Adrenal gland (tissue), 12 donors: ENCODE measurements around the gene CRADD. TPM values are rescaled to one million over a fixed set of nuclear protein-coding genes. Genes with fewer than 3 reads are reported as not detected.
A peak's percentile ranks its signal among the peaks of the same experiment; 100 is the strongest.

Experiments
- DNase-seq, 7 donors: peaks; one replicate each; pipeline ENCODE4 v3.0.0-alpha.2; 2019 to 2020
- H3K27ac ChIP-seq, 5 donors: fragments of 200-600 bp; sonication (generic) in 4 of 5; 1 replicate in 3 of 5; 2 replicates in 2 of 5; pipeline versions ENCODE4 v1.5.1 to v1.8.0; 2016 to 2020; ENCODE audit warnings: mild to moderate bottlenecking in 1 of 5
- H3K27me3 ChIP-seq: fragments of 200-600 bp; 2 replicates; pipeline ENCODE4 v1.8.0; 2021
- H3K36me3 ChIP-seq, 2 donors: fragments of 200-600 bp; replicated peaks in 1 of 2; 1 replicate in 1 of 2; 2 replicates in 1 of 2; pipeline versions ENCODE4 v1.5.1 to v1.8.0; 2018 to 2022
- H3K4me1 ChIP-seq, 2 donors: fragments of 200-600 bp; replicated peaks in 1 of 2; 1 replicate in 1 of 2; 2 replicates in 1 of 2; pipeline versions ENCODE4 v1.5.1 to v1.8.0; 2018 to 2021
- H3K4me3 ChIP-seq, 4 donors: fragments of 200-600 bp; sonication (generic) in 3 of 4; one replicate each; pipeline ENCODE4 v1.5.1; 2016 to 2018
- H3K9me3 ChIP-seq, 3 donors: fragments of 200-600 bp; sonication (generic) in 1 of 3; replicated peaks in 1 of 3; 1 replicate in 2 of 3; 2 replicates in 1 of 3; pipeline versions ENCODE4 v1.5.1 to v1.8.0; 2016 to 2021
- POLR2A ChIP-seq, 2 donors: fragments of 450-650 bp; IDR thresholded peaks; one replicate each; pipeline ENCODE4 v1.6.1; 2017; ENCODE audit warnings: antibody characterized with exemption in 2 of 2, mild to moderate bottlenecking in 2 of 2, moderate library complexity in 1 of 2
- WGBS, 4 donors: extraction: QIAGEN DNeasy Blood & Tissue Kit in 2 of 4; methylation state at CpG; one replicate each; pipeline versions ENCODE4 v1.1.5 to v1.1.7; 2013 to 2017; 5-methylcytosine and 5-hydroxymethylcytosine counted together
- intact Hi-C, 2 donors: fragments of 100-400 bp; cut with DNase I; formaldehyde crosslinking; loops; one replicate each; pipeline versions ENCODE4 v1.14.1 to v1.15.0; 2022 to 2023
- polyA plus RNA-seq, 3 donors: library from polyadenylated mRNA; stranded (reverse); fragments of 200-250 nt in 2 of 3; fragments of 350-450 nt in 1 of 3; fragmentation: Illumina TruSeq in 1 of 3; extraction: RNeasy Lipid Tissue Mini Kit (QIAGEN cat#74804) in 1 of 3; gene quantifications; one replicate each; pipeline ENCODE4 v1.2.3, GENCODE V29; 2013 to 2014
- total RNA-seq, 9 donors: library from RNA; depleted of rRNA in 4 of 9; stranded (reverse); fragments of >200 nt in 4 of 9; fragments of 120-200 nt in 1 of 9; fragmentation: NEBNext Ultra II Directional in 1 of 9; extraction: Animal tissue kit (Norgen Biotek cat#: 25700) in 1 of 9; gene quantifications; one replicate each; pipeline versions ENCODE4 v1.1.0 to v1.2.4, GENCODE V29; 2013 to 2023
- TF ChIP-seq, protein P1 (sequence below), 6 experiments: fragments of 450-650 bp in 4 of 6; fragments of 200-600 bp in 2 of 6; sonication (generic) in 1 of 6; IDR thresholded peaks; 1 replicate in 5 of 6; 2 replicates in 1 of 6; pipeline versions ENCODE4 v1.5.1 to v1.8.0; 2016 to 2021; ENCODE audit warnings: antibody characterized with exemption in 6 of 6, mild to moderate bottlenecking in 2 of 6, moderate library complexity in 1 of 6
- donor health status: healthy with polysubstance abuse.
- donor health status: Bipolar disorder and iron deficiency.
- donor health status: DM: yes; HTN: yes; CAD: no.
- donor health status: DM: no; HTN: no; CAD: no.
- donor health status: DM: no; HTN: no; CAD: no.
- donor health status: DM: yes; HTN: yes; CAD: no.

CRADD gene
- total and polyA plus RNA-seq, 12 donors: 7.3 to 70.1 (median 35.8) TPM

DNA sequence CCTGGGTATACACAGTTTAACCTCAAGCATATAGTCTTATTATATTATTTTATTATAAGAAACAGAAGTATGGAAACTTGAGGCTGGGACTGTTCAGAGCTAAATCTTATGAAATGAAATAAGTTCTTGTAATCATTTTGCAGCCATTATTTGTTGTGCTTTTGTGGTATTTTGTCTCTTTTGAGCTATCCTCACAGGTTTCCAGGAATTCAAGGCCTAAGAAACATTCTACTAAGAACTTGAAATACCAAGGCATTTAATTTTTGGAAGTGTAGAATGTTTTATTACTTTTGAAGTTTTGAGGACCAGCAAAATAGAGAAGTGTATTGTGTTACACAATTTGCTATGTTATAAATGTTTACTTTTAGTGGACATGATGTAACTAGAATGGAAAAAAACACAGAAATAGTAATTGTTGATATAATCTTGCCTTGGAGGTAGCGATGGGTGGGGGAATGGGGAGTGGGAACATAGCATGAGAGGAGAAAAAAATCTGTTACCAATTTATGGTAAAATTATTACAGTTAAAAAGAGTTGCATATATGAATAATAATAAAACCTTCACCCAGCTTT lies 81.7 kb downstream of the CRADD start:
- Histone ChIP-seq H3K9me3 (no peaks in the 10 kb centered on the region), H3K4me1 (peaks cover 6 to 35% of the 10 kb centered on the region in 2 donors), H3K36me3 (no peaks in the 10 kb centered on the region), H3K4me3 (no peak overlapping the region), H3K27ac (no peak overlapping the region), H3K27me3 (no peaks in the 10 kb centered on the region)
- intact Hi-C loops: loop anchor here in 1 of 2 donors (10.0 kb wide), 1 partner anchor 346 kb away; no protein-coding TSS in a partner anchor
- DNase-seq: no peak
- 69 to 81% (median 76%) methylated on average over 1 of the region's 1 CpG for WGBS, 4 donors
- TF ChIP-seq, protein P1, sequence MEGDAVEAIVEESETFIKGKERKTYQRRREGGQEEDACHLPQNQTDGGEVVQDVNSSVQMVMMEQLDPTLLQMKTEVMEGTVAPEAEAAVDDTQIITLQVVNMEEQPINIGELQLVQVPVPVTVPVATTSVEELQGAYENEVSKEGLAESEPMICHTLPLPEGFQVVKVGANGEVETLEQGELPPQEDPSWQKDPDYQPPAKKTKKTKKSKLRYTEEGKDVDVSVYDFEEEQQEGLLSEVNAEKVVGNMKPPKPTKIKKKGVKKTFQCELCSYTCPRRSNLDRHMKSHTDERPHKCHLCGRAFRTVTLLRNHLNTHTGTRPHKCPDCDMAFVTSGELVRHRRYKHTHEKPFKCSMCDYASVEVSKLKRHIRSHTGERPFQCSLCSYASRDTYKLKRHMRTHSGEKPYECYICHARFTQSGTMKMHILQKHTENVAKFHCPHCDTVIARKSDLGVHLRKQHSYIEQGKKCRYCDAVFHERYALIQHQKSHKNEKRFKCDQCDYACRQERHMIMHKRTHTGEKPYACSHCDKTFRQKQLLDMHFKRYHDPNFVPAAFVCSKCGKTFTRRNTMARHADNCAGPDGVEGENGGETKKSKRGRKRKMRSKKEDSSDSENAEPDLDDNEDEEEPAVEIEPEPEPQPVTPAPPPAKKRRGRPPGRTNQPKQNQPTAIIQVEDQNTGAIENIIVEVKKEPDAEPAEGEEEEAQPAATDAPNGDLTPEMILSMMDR (IDR thresholded peaks at IDR 0.05): no peak
- TF ChIP-seq POLR2A (IDR thresholded peaks at IDR 0.05): no peak

DNA sequence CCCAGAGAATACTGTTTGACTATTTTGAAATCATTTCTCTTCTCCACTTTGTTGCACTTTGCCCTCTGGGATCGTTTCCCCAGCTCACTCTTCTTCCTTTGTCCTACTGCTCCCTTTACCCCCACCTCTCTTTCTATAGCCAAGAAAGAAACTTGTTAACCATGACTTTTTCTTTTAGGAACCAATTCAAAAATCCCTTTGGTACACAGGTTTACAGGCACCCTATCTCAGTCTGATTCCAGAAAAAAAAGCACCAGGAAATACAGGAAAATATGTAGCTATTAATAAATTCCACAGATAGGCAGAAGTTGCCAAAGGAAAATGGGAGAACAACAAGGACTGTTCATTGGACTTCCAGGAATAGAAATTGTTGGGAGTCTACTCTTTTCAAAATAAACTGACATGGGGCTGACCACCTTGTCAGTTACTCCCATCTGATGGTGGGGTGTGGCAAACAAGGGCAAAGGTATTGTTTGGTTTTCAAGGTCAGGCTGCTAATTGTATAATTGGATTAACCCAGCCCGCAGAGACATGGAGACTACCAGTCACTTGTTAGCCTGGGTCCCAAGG lies 82.4 kb downstream of the CRADD start:
- DNase-seq: no peak
- Histone ChIP-seq H3K36me3 (no peaks in the 10 kb centered on the region), H3K4me3 (no peak overlapping the region), H3K27ac (no peak overlapping the region), H3K4me1 (peaks cover 6 to 35% of the 10 kb centered on the region in 2 donors), H3K9me3 (no peaks in the 10 kb centered on the region), H3K27me3 (no peaks in the 10 kb centered on the region)
- 62 to 72% (median 70%) methylated on average over 2 of the region's 2 CpGs for WGBS, 4 donors
- intact Hi-C loops: loop anchor here in 1 of 2 donors (10.0 kb wide), 1 partner anchor 345 kb away; no protein-coding TSS in a partner anchor
- TF ChIP-seq, protein P1 (IDR thresholded peaks at IDR 0.05): no peak
- no peak for TF ChIP-seq POLR2A (IDR thresholded peaks at IDR 0.05)

DNA sequence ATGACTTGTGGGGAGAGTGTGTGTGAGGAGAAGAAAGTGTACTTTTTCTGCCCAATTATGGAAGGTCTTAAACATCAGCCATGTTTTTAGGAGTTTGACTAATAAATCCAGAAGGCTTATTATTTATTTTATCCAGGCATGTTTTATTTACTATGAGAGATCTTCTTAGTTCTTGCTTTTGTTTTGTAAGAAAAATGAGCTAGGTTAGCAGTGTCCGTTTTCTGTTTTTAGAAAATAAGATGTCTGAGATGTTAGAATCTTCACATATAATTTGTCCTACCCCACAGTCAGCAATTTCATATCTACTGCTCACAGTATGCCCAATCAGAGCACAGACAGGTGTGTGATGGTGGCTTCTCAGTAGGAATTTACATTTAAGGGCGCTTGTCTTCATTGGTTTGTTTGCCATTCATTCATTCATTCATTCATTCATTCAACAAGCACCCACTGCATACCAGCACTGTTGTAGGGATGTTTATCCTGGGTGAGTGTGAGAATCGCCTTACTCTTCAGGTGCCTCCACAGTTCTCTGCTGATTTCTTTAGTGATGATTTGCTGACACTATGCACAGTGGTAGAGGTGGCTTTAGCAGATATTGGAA lies 83.2 kb downstream of the CRADD start:
- Histone ChIP-seq H3K27ac (no peak overlapping the region), H3K4me1 (peaks cover 6 to 38% of the 10 kb centered on the region in 2 donors), H3K36me3 (no peaks in the 10 kb centered on the region), H3K9me3 (no peaks in the 10 kb centered on the region), H3K27me3 (no peaks in the 10 kb centered on the region), H3K4me3 (no peak overlapping the region)
- DNase-seq: no peak
- WGBS, 4 donors: 94 to 97% (median 95%) methylated on average over 3 of the region's 3 CpGs
- TF ChIP-seq, protein P1 (IDR thresholded peaks at IDR 0.05): no peak
- TF ChIP-seq POLR2A (IDR thresholded peaks at IDR 0.05): no peak
- intact Hi-C loops: no loop called here

DNA sequence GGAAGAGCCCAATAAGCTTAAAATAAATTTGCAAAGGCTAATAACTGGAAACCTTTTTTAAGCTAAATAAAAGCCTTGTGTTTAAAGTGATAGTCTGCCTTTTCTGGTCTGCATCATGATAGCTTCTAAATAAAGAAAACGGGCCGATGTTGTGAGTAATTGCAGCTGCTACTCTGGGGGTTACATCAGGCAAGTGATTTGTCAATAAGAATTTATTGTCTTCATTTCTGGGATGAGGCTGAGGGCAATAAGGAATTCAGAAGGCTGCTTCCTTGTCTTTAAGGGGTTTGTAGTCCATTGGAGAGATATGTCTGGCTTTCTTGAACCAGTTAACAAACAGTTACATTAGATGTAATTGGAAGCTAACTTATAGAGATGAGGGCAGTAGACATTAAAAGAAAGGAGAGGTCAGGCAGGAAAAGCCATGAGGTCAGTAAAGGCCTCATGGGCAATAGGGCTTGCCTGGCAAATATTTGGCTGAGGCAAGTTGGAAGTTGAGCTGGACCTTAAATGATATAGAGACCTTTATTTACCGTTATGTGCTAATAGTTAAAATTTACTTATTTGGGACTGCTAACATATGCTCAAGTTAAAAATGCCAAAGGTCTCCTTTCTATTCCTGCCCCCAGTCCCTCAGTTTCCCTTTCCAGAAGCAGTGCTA lies 85.0 kb downstream of the CRADD start:
- intact Hi-C loops: no loop called here

More for the DNA sequence above, 85.0 kb downstream of the CRADD start:
- Histone ChIP-seq H3K36me3 (no peaks in the 10 kb centered on the region), H3K27ac (peak overlapping the region in 1 of 5 donors; percentile 2), H3K27me3 (no peaks in the 10 kb centered on the region), H3K4me1 (peaks cover 15 to 57% of the 10 kb centered on the region in 2 donors), H3K9me3 (no peaks in the 10 kb centered on the region), H3K4me3 (no peak overlapping the region)
- TF ChIP-seq POLR2A (IDR thresholded peaks at IDR 0.05): no peak
- TF ChIP-seq, protein P1 (IDR thresholded peaks at IDR 0.05): no peak
- DNase-seq: no peak
- WGBS, 4 donors: 52 to 61% (median 58%) methylated on average over 3 of the region's 3 CpGs
